Measurements from ENCODE around the gene GAN.

The GAN gene

GRCh38 chr16:81358860-81359259 lies 44.1 kb downstream of the GAN start:
- DNase-seq = no peak

- DNase-seq = no peak
Observed at GRCh38 chr16:81360135-81360534, 45.4 kb downstream of the GAN start.

- no peak for DNase-seq
Observed at GRCh38 chr16:81365731-81366130, 51.0 kb downstream of the GAN start.

GRCh38 chr16:81366316-81366932 lies 51.7 kb downstream of the GAN start:
- DNase-seq = no peak

GRCh38 chr16:81367821-81368220 lies 53.1 kb downstream of the GAN start:
- no peak for DNase-seq

- DNase-seq = no peak
Observed at GRCh38 chr16:81369888-81370504, 55.2 kb downstream of the GAN start.

- no peak for DNase-seq
Observed at GRCh38 chr16:81371106-81371505, 56.3 kb downstream of the GAN start.

GRCh38 chr16:81374550-81374949 lies 59.8 kb downstream of the GAN start:
- no peak for DNase-seq

GRCh38 chr16:81376880-81377279 lies 62.1 kb downstream of the GAN start:
- no peak for DNase-seq

- no peak for DNase-seq
Observed at GRCh38 chr16:81378049-81378448, 63.3 kb downstream of the GAN start.

- no peak for DNase-seq
Observed at GRCh38 chr16:81380932-81381331, 66.2 kb downstream of the GAN start.

- DNase-seq = no peak
Observed at GRCh38 chr16:81384006-81384405, 69.2 kb downstream of the GAN start.

- DNase-seq = no peak
Observed at GRCh38 chr16:81385031-81385756, 70.4 kb downstream of the GAN start.

GRCh38 chr16:81388357-81388756 lies 73.6 kb downstream of the GAN start:
- DNase-seq = no peak

GRCh38 chr16:81390840-81391239 lies 76.1 kb downstream of the GAN start:
- DNase-seq = no peak

- DNase-seq = no peak
Observed at GRCh38 chr16:81392011-81392410, 77.2 kb downstream of the GAN start.

- DNase-seq = no peak
Observed at GRCh38 chr16:81394416-81394815, 79.7 kb downstream of the GAN start.

GRCh38 chr16:81394966-81395655 lies 80.3 kb downstream of the GAN start:
- DNase-seq = no peak

- no peak for DNase-seq
Observed at GRCh38 chr16:81397058-81397878, 82.5 kb downstream of the GAN start.

- no peak for DNase-seq
Observed at GRCh38 chr16:81397879-81398520, 83.2 kb downstream of the GAN start.

GRCh38 chr16:81399909-81400308 lies 85.1 kb downstream of the GAN start:
- DNase-seq = no peak

Data from activated gamma-delta T cell treated with Interleukin-2 at 50 U/mL for 16 hours (primary cell).